ENCODE results near the gene SLC45A1. TPM values are rescaled to one million over a fixed set of nuclear protein-coding genes. Genes with fewer than 3 reads are reported as not detected.

SLC45A1 gene
- total RNA-seq, 1 experiment from 2014 or later, result not detected

- no peak for DNase-seq (ENCODE audit: low spot score)
Observed at GRCh38 chr1:8352886-8353785, 35.2 kb downstream of the SLC45A1 start.

GRCh38 chr1:8354038-8354437, 36.1 kb downstream of the SLC45A1 start:
- no peak for DNase-seq (ENCODE audit: low spot score)

- DNase-seq (ENCODE audit: low spot score), result no peak
Observed at GRCh38 chr1:8355439-8356255, 37.7 kb downstream of the SLC45A1 start.

- DNase-seq (ENCODE audit: low spot score), result no peak
Observed at GRCh38 chr1:8356256-8357209, 38.6 kb downstream of the SLC45A1 start.

GRCh38 chr1:8357329-8358101, 39.6 kb downstream of the SLC45A1 start:
- DNase-seq (ENCODE audit: low spot score), result no peak

- no peak for DNase-seq (ENCODE audit: low spot score)
Observed at GRCh38 chr1:8358241-8358896, 40.5 kb downstream of the SLC45A1 start.

- no peak for DNase-seq (ENCODE audit: low spot score)
Observed at GRCh38 chr1:8358897-8359616, 41.1 kb downstream of the SLC45A1 start.

- DNase-seq (ENCODE audit: low spot score), result no peak
Observed at GRCh38 chr1:8359617-8360481, 41.9 kb downstream of the SLC45A1 start.

- DNase-seq (ENCODE audit: low spot score), result no peak
Observed at GRCh38 chr1:8360493-8361197, 42.7 kb downstream of the SLC45A1 start.

- no peak for DNase-seq (ENCODE audit: low spot score)
Observed at GRCh38 chr1:8361198-8361849, 43.4 kb downstream of the SLC45A1 start.

GRCh38 chr1:8362701-8363101, 44.8 kb downstream of the SLC45A1 start:
- no peak for DNase-seq (ENCODE audit: low spot score)

GRCh38 chr1:8363186-8363766, 45.4 kb downstream of the SLC45A1 start:
- DNase-seq (ENCODE audit: low spot score), result no peak

- DNase-seq (ENCODE audit: low spot score), result no peak
Observed at GRCh38 chr1:8363767-8364301, 45.9 kb downstream of the SLC45A1 start.

- no peak for DNase-seq (ENCODE audit: low spot score)
Observed at GRCh38 chr1:8364528-8365442, 46.9 kb downstream of the SLC45A1 start.

- DNase-seq (ENCODE audit: low spot score), result no peak
Observed at GRCh38 chr1:8365661-8366362, 47.9 kb downstream of the SLC45A1 start.

Measured in HT-29 (cell line).